ENCODE data around the gene FUCA2.
"Not testable (repeated sequence)": the region's sequence is repeated elsewhere in the genome, so short reads cannot be mapped to it uniquely, and the experiment has no call there.

GRCh38 chr6:143447865-143448264 lies 63.7 kb downstream of the FUCA2 start:
- TF ChIP-seq, protein P1, sequence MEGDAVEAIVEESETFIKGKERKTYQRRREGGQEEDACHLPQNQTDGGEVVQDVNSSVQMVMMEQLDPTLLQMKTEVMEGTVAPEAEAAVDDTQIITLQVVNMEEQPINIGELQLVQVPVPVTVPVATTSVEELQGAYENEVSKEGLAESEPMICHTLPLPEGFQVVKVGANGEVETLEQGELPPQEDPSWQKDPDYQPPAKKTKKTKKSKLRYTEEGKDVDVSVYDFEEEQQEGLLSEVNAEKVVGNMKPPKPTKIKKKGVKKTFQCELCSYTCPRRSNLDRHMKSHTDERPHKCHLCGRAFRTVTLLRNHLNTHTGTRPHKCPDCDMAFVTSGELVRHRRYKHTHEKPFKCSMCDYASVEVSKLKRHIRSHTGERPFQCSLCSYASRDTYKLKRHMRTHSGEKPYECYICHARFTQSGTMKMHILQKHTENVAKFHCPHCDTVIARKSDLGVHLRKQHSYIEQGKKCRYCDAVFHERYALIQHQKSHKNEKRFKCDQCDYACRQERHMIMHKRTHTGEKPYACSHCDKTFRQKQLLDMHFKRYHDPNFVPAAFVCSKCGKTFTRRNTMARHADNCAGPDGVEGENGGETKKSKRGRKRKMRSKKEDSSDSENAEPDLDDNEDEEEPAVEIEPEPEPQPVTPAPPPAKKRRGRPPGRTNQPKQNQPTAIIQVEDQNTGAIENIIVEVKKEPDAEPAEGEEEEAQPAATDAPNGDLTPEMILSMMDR (IDR thresholded peaks at IDR 0.05; ENCODE audit: low read depth, low read length) = not testable (repeated sequence)
- TF ChIP-seq EZH2phosphoT487 (IDR thresholded peaks at IDR 0.05; ENCODE audit: low read depth) = not testable (repeated sequence)
